Tibial nerve (tissue), 4 donors: ENCODE measurements around the gene MPND. TPM values are rescaled to one million over a fixed set of nuclear protein-coding genes. Genes with fewer than 3 reads are reported as not detected.
A peak's percentile ranks its signal among the peaks of the same experiment; 100 is the strongest.

ENCODE experiments used
- DNase-seq, 2 donors: peaks; one replicate each; pipeline ENCODE4 v3.0.0-alpha.2; 2019; ENCODE audit warnings: low spot score in 2 of 2
- H3K27ac ChIP-seq, 4 donors: fragments of 200-600 bp; sonication (generic) in 3 of 4; one replicate each; pipeline ENCODE4 v1.5.1; 2017 to 2019; ENCODE audit warnings: mild to moderate bottlenecking in 1 of 4
- H3K27me3 ChIP-seq, 2 donors: fragments of 200-600 bp; sonication (generic) in 1 of 2; one replicate each; pipeline versions ENCODE4 v1.5.1 to v1.6.0; 2017 to 2019
- H3K36me3 ChIP-seq, 3 donors: fragments of 200-600 bp; sonication (generic); one replicate each; pipeline ENCODE4 v1.5.1; 2018 to 2019
- H3K4me1 ChIP-seq, 4 donors: fragments of 200-600 bp; sonication (generic) in 3 of 4; one replicate each; pipeline ENCODE4 v1.5.1; 2017 to 2019
- H3K4me3 ChIP-seq, 4 donors: fragments of 200-600 bp; sonication (generic) in 3 of 4; one replicate each; pipeline ENCODE4 v1.5.1; 2017 to 2019; ENCODE audit warnings: mild to moderate bottlenecking in 1 of 4, moderate library complexity in 1 of 4
- H3K9me3 ChIP-seq, 4 donors: fragments of 200-600 bp; sonication (generic) in 3 of 4; one replicate each; pipeline ENCODE4 v1.5.1; 2017 to 2019
- CTCF ChIP-seq, 5 experiments: fragments of 200-600 bp in 3 of 5; fragments of 450-650 bp in 2 of 5; sonication (generic) in 3 of 5; IDR thresholded peaks; one replicate each; pipeline ENCODE4 v1.5.1; 2016 to 2019; ENCODE audit warnings: antibody characterized with exemption in 5 of 5, mild to moderate bottlenecking in 3 of 5, moderate library complexity in 2 of 5
- EP300 ChIP-seq, 2 donors: sonication (generic); formaldehyde crosslinking; IDR thresholded peaks; one replicate each; pipeline ENCODE4 v1.6.1; 2017; ENCODE audit warnings: antibody characterized with exemption in 2 of 2, mild to moderate bottlenecking in 1 of 2
- POLR2A ChIP-seq, 2 donors: fragments of 450-650 bp; IDR thresholded peaks; one replicate each; pipeline ENCODE4 v1.6.1; 2017; ENCODE audit warnings: antibody characterized with exemption in 2 of 2, mild to moderate bottlenecking in 2 of 2, moderate library complexity in 2 of 2
- WGBS, 2 donors: methylation state at CpG; one replicate each; pipeline ENCODE4 v1.1.5; 2018; 5-methylcytosine and 5-hydroxymethylcytosine counted together
- total RNA-seq, 4 donors: library from RNA; depleted of rRNA; stranded (reverse); fragments of >200 nt; gene quantifications; one replicate each; pipeline ENCODE4 v1.1.0, GENCODE V29; 2016

Gene MPND
- total RNA-seq, 4 donors from 2014 or later, result 2.2 to 13.2 (median 6.6) TPM

GRCh38 chr19:4401769-4402170 is 58.4 kb downstream of the MPND start:
- H3K4me1 ChIP-seq, result peaks cover 0 to 48% (median 34%) of the 10 kb centered on the region in 4 donors
- 0 to 2% methylated on average over 8 of the region's 8 CpGs for WGBS, 2 donors
- no peak for DNase-seq
- TF ChIP-seq POLR2A (IDR thresholded peaks at IDR 0.05) (no peak), CTCF (IDR thresholded peaks at IDR 0.05) (peak in 1 of 5 experiments; percentile 3)
- no peaks in the 10 kb centered on the region for H3K27me3 ChIP-seq
- peaks cover 0 to 9% (median 0%) of the 10 kb centered on the region in 3 donors for H3K36me3 ChIP-seq
- no peaks in the 10 kb centered on the region for H3K9me3 ChIP-seq
- H3K4me3 ChIP-seq, result peak overlapping the region; percentile 24 to 96 (median 67)
- H3K27ac ChIP-seq, result peak overlapping the region; percentile 94 to 99 (median 96)

GRCh38 chr19:4402171-4403004 is 59.0 kb downstream of the MPND start, which contains the start of gene CHAF1A:
Gene CHAF1A, plus strand, starts transcription at chr19:4402640. Its CDS starts 123 bp downstream, at chr19:4402763.
- Histone ChIP-seq H3K9me3 (no peaks in the 10 kb centered on the region), H3K27me3 (no peaks in the 10 kb centered on the region), H3K4me3 (peak within 1 kb of the TSS; percentile 47 to 96 (median 75)), H3K27ac (peak within 1 kb of the TSS; percentile 94 to 99 (median 96)), H3K36me3 (peaks cover 0 to 5% (median 0%) of the 10 kb centered on the region in 3 donors), H3K4me1 (peaks cover 0 to 42% (median 29%) of the 10 kb centered on the region in 4 donors)
- DNase-seq, result peak; percentile 98
- WGBS, 2 donors, result 0% methylated on average over 16 to 41 of the region's 84 CpGs
- TF ChIP-seq POLR2A (IDR thresholded peaks at IDR 0.05) (peak; percentile 37 to 92), EP300 (IDR thresholded peaks at IDR 0.05) (peak; percentile 87 to 98), CTCF (IDR thresholded peaks at IDR 0.05) (peak in 1 of 5 experiments; percentile 51)

GRCh38 chr19:4403005-4403761 is 59.8 kb downstream of the MPND start:
- no peaks in the 10 kb centered on the region for H3K36me3 ChIP-seq
- no peaks in the 10 kb centered on the region for H3K27me3 ChIP-seq
- H3K4me3 ChIP-seq, result peak overlapping the region; percentile 47 to 96 (median 75)
- no peaks in the 10 kb centered on the region for H3K9me3 ChIP-seq
- TF ChIP-seq EP300 (IDR thresholded peaks at IDR 0.05), result no peak
- TF ChIP-seq POLR2A (IDR thresholded peaks at IDR 0.05), result no peak
- peaks cover 0 to 34% (median 24%) of the 10 kb centered on the region in 4 donors for H3K4me1 ChIP-seq
- H3K27ac ChIP-seq, result peak overlapping the region; percentile 20 to 99 (median 83)
- DNase-seq, result no peak
- 11 to 18% methylated on average over 21 to 23 of the region's 32 CpGs for WGBS, 2 donors

- 51 to 63% methylated on average over 8 of the region's 8 CpGs for WGBS, 2 donors
- no peaks in the 10 kb centered on the region for H3K9me3 ChIP-seq
Observed at GRCh38 chr19:4405977-4406376, 62.6 kb downstream of the MPND start.

More at GRCh38 chr19:4405977-4406376, 62.6 kb downstream of the MPND start:
- no peak overlapping the region for H3K27ac ChIP-seq
- no peaks in the 10 kb centered on the region for H3K27me3 ChIP-seq
- TF ChIP-seq EP300 (IDR thresholded peaks at IDR 0.05) (no peak), POLR2A (IDR thresholded peaks at IDR 0.05) (no peak), CTCF (IDR thresholded peaks at IDR 0.05) (no peak)
- no peak overlapping the region for H3K4me3 ChIP-seq
- H3K4me1 ChIP-seq, result peaks cover 0 to 20% (median 15%) of the 10 kb centered on the region in 4 donors
- H3K36me3 ChIP-seq, result peaks cover 0 to 21% (median 0%) of the 10 kb centered on the region in 3 donors
- no peak for DNase-seq
